Muscle layer of duodenum (tissue), 2 donors: ENCODE data around the gene ZSCAN9.

ENCODE experiments used
- H3K27ac ChIP-seq: one replicate; pipeline ENCODE4 v1.7.0; 2013; ENCODE audit warnings: mild to moderate bottlenecking, low read length
- H3K27me3 ChIP-seq: one replicate; pipeline ENCODE4 v1.7.0; 2013; ENCODE audit warnings: low read depth, mild to moderate bottlenecking, control low read depth, low read length
- H3K36me3 ChIP-seq, 2 donors: one replicate each; pipeline ENCODE4 v1.7.0; 2013; ENCODE audit warnings: low read length in 2 of 2, control low read depth in 1 of 2, mild to moderate bottlenecking in 1 of 2; ENCODE audit not compliant: insufficient read depth in 2 of 2, control insufficient read depth in 1 of 2
- H3K4me1 ChIP-seq, 2 donors: one replicate each; pipeline ENCODE4 v1.7.0; 2013; ENCODE audit warnings: low read length in 2 of 2, mild to moderate bottlenecking in 2 of 2, control low read depth in 1 of 2, moderate library complexity in 1 of 2; ENCODE audit not compliant: insufficient read depth in 2 of 2, control insufficient read depth in 1 of 2
- H3K4me3 ChIP-seq, 2 donors: one replicate each; pipeline ENCODE4 v1.7.0; 2013; ENCODE audit warnings: low read length in 2 of 2, low read depth in 1 of 2, mild to moderate bottlenecking in 1 of 2
- H3K9me3 ChIP-seq, 2 donors: one replicate each; pipeline ENCODE4 v1.7.0; 2013; ENCODE audit warnings: low read length in 2 of 2, control low read depth in 1 of 2, mild to moderate bottlenecking in 1 of 2; ENCODE audit not compliant: control insufficient read depth in 1 of 2
- donor health status: healthy.

Gene ZSCAN9

GRCh38 chr6:28225056-28225834, at the start of gene ZSCAN9:
Gene ZSCAN9, plus strand, starts transcription at chr6:28225275. Its CDS starts 1,810 bp downstream, at chr6:28227085.
- Histone ChIP-seq H3K36me3 (peaks cover 24 to 33% of the 10 kb centered on the region in 2 donors), H3K4me1 (peaks cover 0 to 21% of the 10 kb centered on the region in 2 donors), H3K4me3 (peak within 1 kb of the TSS; percentile 83 to 89), H3K27me3 (peaks cover 3% of the 10 kb centered on the region), H3K9me3 (no peaks in the 10 kb centered on the region), H3K27ac (peak within 1 kb of the TSS; percentile 76)

GRCh38 chr6:28176373-28176772, 48.7 kb upstream of the ZSCAN9 start:
- Histone ChIP-seq H3K4me1 (no peaks in the 10 kb centered on the region), H3K27me3 (no peaks in the 10 kb centered on the region), H3K9me3 (no peaks in the 10 kb centered on the region), H3K36me3 (peaks cover 0 to 1% of the 10 kb centered on the region in 2 donors), H3K27ac (no peak overlapping the region), H3K4me3 (no peak overlapping the region)

- peaks cover 7 to 12% of the 10 kb centered on the region in 2 donors for H3K9me3 ChIP-seq
- H3K27me3 ChIP-seq = no peaks in the 10 kb centered on the region
- no peaks in the 10 kb centered on the region for H3K36me3 ChIP-seq
- no peak overlapping the region for H3K4me3 ChIP-seq
- no peaks in the 10 kb centered on the region for H3K4me1 ChIP-seq
- H3K27ac ChIP-seq = no peak overlapping the region
Observed at GRCh38 chr6:28182255-28182654, 42.8 kb upstream of the ZSCAN9 start.

DNA sequence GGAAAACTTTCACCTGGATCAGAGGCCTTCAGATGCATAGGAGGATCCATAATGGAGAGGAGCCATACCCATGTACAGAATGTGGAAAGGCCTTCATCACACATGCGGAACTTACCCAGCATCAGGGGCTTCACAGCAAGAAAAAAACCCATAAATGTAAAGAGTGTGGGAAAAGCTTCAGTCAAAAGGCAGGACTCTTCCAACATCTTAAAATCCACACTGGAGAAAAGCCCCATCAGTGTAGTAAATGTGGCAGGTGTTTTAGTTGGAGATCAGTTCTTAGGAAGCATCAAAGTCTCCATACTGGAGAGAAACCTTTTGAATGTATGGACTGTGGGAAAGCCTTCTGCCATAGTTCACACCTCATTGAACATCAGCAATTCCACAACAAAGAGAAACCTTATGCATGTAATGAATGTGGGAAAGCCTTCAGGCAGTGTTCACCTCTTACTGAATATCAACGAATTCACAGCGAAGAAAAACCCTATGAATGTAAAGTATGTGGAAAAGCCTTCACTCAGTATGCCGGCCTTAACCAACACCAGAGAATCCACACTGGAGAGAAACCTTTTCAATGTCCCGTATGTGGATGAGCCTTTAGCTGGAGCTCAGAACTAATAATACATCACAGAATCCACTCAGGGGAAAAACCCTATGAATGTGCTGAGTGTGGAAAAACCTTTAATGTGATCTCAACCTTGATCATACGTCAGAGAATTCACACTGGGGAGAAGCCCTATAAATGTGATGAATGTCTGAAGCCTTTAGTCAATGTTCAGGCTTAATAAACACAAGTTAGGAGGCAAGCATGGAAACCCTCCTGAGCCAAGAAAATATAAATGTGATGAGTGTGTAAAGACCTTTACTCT, 36.7 kb upstream of the ZSCAN9 start:
- H3K4me1 ChIP-seq = no peaks in the 10 kb centered on the region
- H3K9me3 ChIP-seq = peaks cover 36 to 57% of the 10 kb centered on the region in 2 donors
- H3K4me3 ChIP-seq = peak overlapping the region in 1 of 2 donors; percentile 39
- H3K27me3 ChIP-seq = no peaks in the 10 kb centered on the region
- no peaks in the 10 kb centered on the region for H3K36me3 ChIP-seq
- no peak overlapping the region for H3K27ac ChIP-seq

- Histone ChIP-seq H3K36me3 (no peaks in the 10 kb centered on the region), H3K4me3 (no peak overlapping the region), H3K9me3 (peaks cover 5 to 22% of the 10 kb centered on the region in 2 donors), H3K4me1 (no peaks in the 10 kb centered on the region), H3K27ac (no peak overlapping the region), H3K27me3 (no peaks in the 10 kb centered on the region)
Observed at GRCh38 chr6:28200020-28200419, 25.1 kb upstream of the ZSCAN9 start.

DNA sequence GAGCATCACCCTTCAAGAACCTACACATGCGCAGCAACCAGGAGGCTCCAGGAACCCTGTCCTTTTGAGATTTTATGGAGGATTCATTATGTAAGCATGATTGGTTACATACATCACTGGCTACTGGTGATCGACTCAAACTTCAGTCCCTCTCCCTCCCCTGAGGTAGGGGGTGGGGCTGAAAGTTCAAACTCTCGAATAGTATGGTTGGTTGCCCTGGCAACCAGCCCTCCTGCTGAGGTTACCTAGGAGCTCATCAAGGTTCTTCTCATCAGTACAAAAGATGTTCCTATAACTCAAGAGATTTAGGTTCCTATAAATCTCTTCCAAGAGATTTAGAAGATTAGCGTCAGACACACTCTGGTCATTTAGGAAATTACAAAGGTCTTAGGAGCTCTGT, 21.9 kb upstream of the ZSCAN9 start:
- no peak overlapping the region for H3K27ac ChIP-seq
- H3K4me1 ChIP-seq = peaks cover 0 to 5% of the 10 kb centered on the region in 2 donors
- peaks cover 15 to 18% of the 10 kb centered on the region in 2 donors for H3K9me3 ChIP-seq
- H3K36me3 ChIP-seq = no peaks in the 10 kb centered on the region
- H3K4me3 ChIP-seq = no peak overlapping the region
- peaks cover 14% of the 10 kb centered on the region for H3K27me3 ChIP-seq

DNA sequence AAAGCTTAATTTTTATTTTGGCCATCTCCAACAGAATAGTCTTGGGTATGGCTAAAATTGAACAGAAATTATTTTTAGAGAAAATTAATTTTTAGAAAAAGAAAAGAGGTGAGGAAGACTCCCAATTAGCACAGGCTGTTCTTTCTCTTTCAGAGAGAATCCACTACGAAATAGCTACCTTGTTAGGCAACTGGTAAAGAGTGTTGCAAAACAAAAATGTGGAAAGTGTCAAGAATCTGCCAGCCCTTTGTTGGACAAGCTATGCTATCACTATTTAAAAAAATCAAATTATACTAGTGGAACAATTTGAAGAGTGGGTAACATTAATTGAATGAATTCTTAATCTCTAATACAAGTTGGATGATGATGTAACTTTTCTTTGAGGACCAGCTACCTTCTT, 19.2 kb upstream of the ZSCAN9 start:
- H3K9me3 ChIP-seq = peaks cover 10 to 14% of the 10 kb centered on the region in 2 donors
- H3K4me3 ChIP-seq = no peak overlapping the region
- H3K27me3 ChIP-seq = peaks cover 33% of the 10 kb centered on the region

GRCh38 chr6:28206527-28206926, 18.5 kb upstream of the ZSCAN9 start:
- no peak overlapping the region for H3K27ac ChIP-seq
- no peak overlapping the region for H3K4me3 ChIP-seq
- H3K9me3 ChIP-seq = peaks cover 10 to 14% of the 10 kb centered on the region in 2 donors
- H3K36me3 ChIP-seq = no peaks in the 10 kb centered on the region
- H3K4me1 ChIP-seq = peaks cover 0 to 5% of the 10 kb centered on the region in 2 donors
- H3K27me3 ChIP-seq = peaks cover 36% of the 10 kb centered on the region

More for the DNA sequence above, 19.2 kb upstream of the ZSCAN9 start:
- Histone ChIP-seq H3K27ac (no peak overlapping the region), H3K4me1 (peaks cover 0 to 5% of the 10 kb centered on the region in 2 donors), H3K36me3 (no peaks in the 10 kb centered on the region)

DNA sequence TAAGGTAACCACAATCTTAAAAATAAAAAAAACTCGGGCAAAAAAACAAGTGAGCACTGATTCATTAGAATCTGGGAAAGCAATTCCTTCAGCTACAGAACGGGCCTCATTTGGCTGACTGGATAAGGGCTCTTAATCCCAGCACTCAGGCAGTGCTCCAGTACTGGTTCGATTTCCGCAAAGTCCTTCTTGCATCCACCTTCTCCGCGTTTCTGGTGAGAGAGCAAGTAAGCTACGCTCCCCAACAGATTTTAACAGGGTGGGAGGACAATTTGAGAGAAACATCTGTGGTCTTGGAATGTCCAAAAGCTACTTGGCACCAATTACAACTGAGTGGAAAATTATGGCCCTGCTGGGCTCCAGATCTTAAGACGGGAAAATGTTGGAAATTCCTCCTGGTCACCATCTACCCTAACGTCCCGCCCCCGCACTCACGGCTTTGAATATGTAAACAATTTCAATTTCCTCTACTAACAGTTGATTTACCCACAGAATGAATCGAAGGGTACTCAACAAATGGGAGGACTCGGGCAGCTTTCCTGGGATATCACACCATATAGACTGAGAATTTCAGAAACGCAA, 18.1 kb upstream of the ZSCAN9 start:
- Histone ChIP-seq H3K4me3 (peak overlapping the region; percentile 49 to 59), H3K27me3 (peaks cover 41% of the 10 kb centered on the region), H3K27ac (no peak overlapping the region), H3K4me1 (peaks cover 0 to 6% of the 10 kb centered on the region in 2 donors), H3K9me3 (peaks cover 10 to 14% of the 10 kb centered on the region in 2 donors), H3K36me3 (no peaks in the 10 kb centered on the region)

DNA sequence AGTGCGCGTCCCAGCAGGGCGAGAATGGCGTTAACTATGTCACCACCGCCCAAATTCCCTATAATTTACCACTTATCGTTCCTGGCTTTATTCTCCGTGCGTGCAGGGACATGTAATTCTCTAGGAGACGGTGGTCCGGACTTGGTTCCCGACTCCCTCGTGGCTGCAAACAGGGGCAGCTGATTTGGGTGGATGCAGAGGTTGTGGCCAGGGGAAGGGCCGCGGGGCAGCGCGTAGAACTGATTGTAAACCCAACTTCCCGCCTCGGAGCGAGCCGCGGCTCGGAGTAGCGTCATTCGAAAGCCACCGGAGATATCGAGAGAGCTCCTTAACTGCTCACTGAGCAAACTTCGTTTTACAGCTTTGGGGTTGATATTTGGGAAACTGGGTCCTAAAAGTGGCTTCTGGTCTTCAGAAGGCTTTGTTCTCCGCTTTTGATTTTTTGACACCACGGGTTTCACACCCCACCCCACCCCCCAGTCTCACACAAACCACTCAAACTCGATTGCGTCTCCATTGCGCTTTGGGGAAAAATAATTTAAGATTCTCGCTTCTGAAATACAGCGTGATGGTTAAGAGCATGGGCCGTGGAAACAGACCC, 17.5 kb upstream of the ZSCAN9 start:
- Histone ChIP-seq H3K27ac (no peak overlapping the region), H3K27me3 (peaks cover 47% of the 10 kb centered on the region), H3K4me3 (peak overlapping the region; percentile 49 to 59), H3K4me1 (peaks cover 0 to 8% of the 10 kb centered on the region in 2 donors), H3K36me3 (no peaks in the 10 kb centered on the region), H3K9me3 (peaks cover 10 to 14% of the 10 kb centered on the region in 2 donors)
